ENCODE data around the gene TSPAN6. TPM values are rescaled to one million over a fixed set of nuclear protein-coding genes. Genes with fewer than 3 reads are reported as not detected.

TSPAN6 gene
- total RNA-seq, 2 experiments from 2014 or later = 1.1 to 1.9 TPM

- DNase-seq (no peak), ATAC-seq (ENCODE audit: poor library complexity) (no peak)
- no peaks in the 10 kb centered on the region for H3K27me3 ChIP-seq (ENCODE audit: control insufficient read depth in 1 of 2, insufficient read depth in 2 of 2, low read length in 2 of 2)
- peaks cover 12% of the 10 kb centered on the region for H3K4me1 Mint-ChIP-seq (ENCODE audit: low read depth)
- no peaks in the 10 kb centered on the region for H3K9me3 ChIP-seq (ENCODE audit: control insufficient read depth in 1 of 2, insufficient read depth in 1 of 2, low read length in 2 of 2)
- H3K9me3 Mint-ChIP-seq = no peaks in the 10 kb centered on the region
- intact Hi-C loops (cut with DNase I, micrococcal nuclease) = loop anchor here in 1 of 2 experiments (5.0 kb wide), 1 partner anchor 94 kb away; no protein-coding TSS in a partner anchor
- no peak overlapping the region for H3K27ac ChIP-seq (ENCODE audit: low read depth in 1 of 2, low read length in 2 of 2)
- CTCF ChIA-PET = interaction anchor here (2.9 kb wide), 1 partner anchor 96 kb away, joined by 13 read pairs; no protein-coding TSS in a partner anchor
- no peaks in the 10 kb centered on the region for H3K36me3 Mint-ChIP-seq (ENCODE audit: low read depth)
- H3K4me3 Mint-ChIP-seq = no peak overlapping the region
- H3K27ac Mint-ChIP-seq = no peak overlapping the region
- H3K4me1 ChIP-seq (ENCODE audit: insufficient read depth, low read length) = no peaks in the 10 kb centered on the region
- no peak for TF ChIP-seq CTCF (IDR thresholded peaks at IDR 0.05)
- POLR2A ChIA-PET = no interaction called here
- no peak overlapping the region for H3K4me3 ChIP-seq (ENCODE audit: low read length)
- peaks cover 4% of the 10 kb centered on the region for H3K27me3 Mint-ChIP-seq
- no peaks in the 10 kb centered on the region for H3K36me3 ChIP-seq (ENCODE audit: insufficient read depth, low read length)
These were observed 36.4 kb upstream of the TSPAN6 start for GRCh38 chrX:100672966-100673365.

GRCh38 chrX:100663642-100664041 lies 27.0 kb upstream of the TSPAN6 start:
- no peak for TF ChIP-seq CTCF (IDR thresholded peaks at IDR 0.05)
- Mint-ChIP-seq H3K4me1 (ENCODE audit: low read depth) (no peaks in the 10 kb centered on the region), H3K36me3 (ENCODE audit: low read depth) (no peaks in the 10 kb centered on the region), H3K27ac (no peak overlapping the region), H3K4me3 (no peak overlapping the region), H3K9me3 (no peaks in the 10 kb centered on the region), H3K27me3 (peaks cover 11% of the 10 kb centered on the region)
- POLR2A ChIA-PET = no interaction called here
- no peak for DNase-seq
- CTCF ChIA-PET = no interaction called here
- H3K4me1 ChIP-seq (ENCODE audit: insufficient read depth, low read length) = no peaks in the 10 kb centered on the region
- ATAC-seq (ENCODE audit: poor library complexity) = no peak
- H3K27ac ChIP-seq (ENCODE audit: low read depth in 1 of 2, low read length in 2 of 2) = no peak overlapping the region
- H3K36me3 ChIP-seq (ENCODE audit: insufficient read depth, low read length) = no peaks in the 10 kb centered on the region
- H3K4me3 ChIP-seq (ENCODE audit: low read length) = no peak overlapping the region
- intact Hi-C loops (cut with DNase I, micrococcal nuclease) = no loop called here
- peaks cover 0 to 3% of the 10 kb centered on the region in 2 experiments for H3K27me3 ChIP-seq (ENCODE audit: control insufficient read depth in 1 of 2, insufficient read depth in 2 of 2, low read length in 2 of 2)
- no peaks in the 10 kb centered on the region for H3K9me3 ChIP-seq (ENCODE audit: control insufficient read depth in 1 of 2, insufficient read depth in 1 of 2, low read length in 2 of 2)

- Histone ChIP-seq H3K4me1 (ENCODE audit: insufficient read depth, low read length) (no peaks in the 10 kb centered on the region), H3K9me3 (ENCODE audit: control insufficient read depth in 1 of 2, insufficient read depth in 1 of 2, low read length in 2 of 2) (no peaks in the 10 kb centered on the region), H3K27me3 (ENCODE audit: control insufficient read depth in 1 of 2, insufficient read depth in 2 of 2, low read length in 2 of 2) (peaks cover 3% of the 10 kb centered on the region in 2 experiments), H3K27ac (ENCODE audit: low read depth in 1 of 2, low read length in 2 of 2) (no peak overlapping the region), H3K4me3 (ENCODE audit: low read length) (no peak overlapping the region), H3K36me3 (ENCODE audit: insufficient read depth, low read length) (no peaks in the 10 kb centered on the region)
- H3K36me3 Mint-ChIP-seq (ENCODE audit: low read depth) = no peaks in the 10 kb centered on the region
- ChIA-PET POLR2A (no interaction called here), CTCF (no interaction called here)
- no peak overlapping the region for H3K27ac Mint-ChIP-seq
- no peak for DNase-seq
- peaks cover 14% of the 10 kb centered on the region for H3K27me3 Mint-ChIP-seq
- H3K9me3 Mint-ChIP-seq = no peaks in the 10 kb centered on the region
- H3K4me3 Mint-ChIP-seq = no peak overlapping the region
- no peak for ATAC-seq (ENCODE audit: poor library complexity)
- H3K4me1 Mint-ChIP-seq (ENCODE audit: low read depth) = no peaks in the 10 kb centered on the region
- intact Hi-C loops (cut with DNase I, micrococcal nuclease) = no loop called here
- TF ChIP-seq CTCF (IDR thresholded peaks at IDR 0.05) = no peak
These were observed 26.2 kb upstream of the TSPAN6 start for GRCh38 chrX:100662796-100663195.
